GM21529 (cell line): Measurements from ENCODE around the gene PCSK4.
"Not testable (repeated sequence)": the region's sequence is repeated elsewhere in the genome, so short reads cannot be mapped to it uniquely, and the experiment has no call there.

Experiments
- ATAC-seq: cut with Tn5 transposase; IDR thresholded peaks from one replicate; pipeline ENCODE4 v1.9.1; 2021; ENCODE audit not compliant: unreplicated experiment

The PCSK4 gene

GRCh38 chr19:1441677-1442438, 48.3 kb downstream of the PCSK4 start:
- no peak for ATAC-seq

GRCh38 chr19:1441022-1441426, 49.1 kb downstream of the PCSK4 start:
- no peak for ATAC-seq

GRCh38 chr19:1440418-1440801, 49.7 kb downstream of the PCSK4 start:
- no peak for ATAC-seq

GRCh38 chr19:1439525-1440417, 50.4 kb downstream of the PCSK4 start:
- not testable (repeated sequence) for ATAC-seq

GRCh38 chr19:1438933-1439354, 51.2 kb downstream of the PCSK4 start:
- ATAC-seq, result no peak

GRCh38 chr19:1438035-1438932, 51.9 kb downstream of the PCSK4 start, which contains the start of gene RPS15:
Gene RPS15 (plus strand): TSS chr19:1438396. CDS start chr19:1438426, 30 bp downstream.
- peak; percentile 79 for ATAC-seq

DNA sequence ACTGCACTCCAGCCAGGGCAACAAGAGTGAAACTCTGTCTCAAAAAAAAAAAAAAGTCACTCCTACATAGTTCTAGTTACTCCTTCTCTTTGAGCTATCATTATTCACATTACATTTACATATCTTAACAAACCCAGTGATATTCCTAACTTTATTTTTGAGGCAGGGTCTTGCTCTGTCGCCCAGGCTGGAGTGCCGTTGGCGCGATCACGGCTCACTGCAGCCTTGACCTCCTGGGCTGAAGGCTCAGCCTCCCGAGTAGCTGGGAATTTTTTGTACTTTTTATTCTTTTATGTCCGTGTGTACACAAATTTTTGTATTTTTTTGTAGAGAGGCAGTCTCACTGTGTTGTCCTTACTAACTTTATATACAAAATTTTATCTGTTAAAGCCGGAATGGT, 52.5 kb downstream of the PCSK4 start:
- ATAC-seq, result no peak

GRCh38 chr19:1435378-1435989, 54.7 kb downstream of the PCSK4 start:
- ATAC-seq, result no peak

DNA sequence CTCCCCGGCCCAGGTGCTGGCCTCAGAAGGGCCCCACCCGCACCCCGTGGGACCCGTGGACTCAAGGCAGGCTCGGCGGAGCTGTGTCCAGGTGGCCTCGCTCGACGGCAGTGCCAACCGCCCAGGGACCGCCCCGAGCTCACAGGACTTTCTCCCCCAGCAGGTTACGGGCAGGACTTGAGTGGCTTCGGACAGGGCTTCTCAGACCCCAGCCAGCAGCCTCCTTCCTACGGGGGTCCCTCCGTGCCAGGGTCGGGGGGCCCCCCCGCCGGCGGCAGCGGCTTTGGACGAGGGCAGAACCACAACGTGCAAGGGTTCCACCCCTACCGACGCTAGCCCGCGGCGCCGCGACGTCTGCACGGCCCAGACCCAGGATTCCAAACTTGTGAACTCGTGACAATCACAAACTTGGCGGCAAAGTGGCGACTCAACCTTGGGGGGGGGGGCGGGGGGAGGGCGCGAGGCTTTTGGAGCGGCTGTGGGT, 55.5 kb downstream of the PCSK4 start:
- no peak for ATAC-seq

GRCh38 chr19:1434040-1434366, 56.1 kb downstream of the PCSK4 start:
- no peak for ATAC-seq

- ATAC-seq, result no peak
These were observed 56.8 kb downstream of the PCSK4 start for GRCh38 chr19:1433119-1434039.

GRCh38 chr19:1432507-1432887, 57.7 kb downstream of the PCSK4 start:
- no peak for ATAC-seq

GRCh38 chr19:1431759-1432506, 58.2 kb downstream of the PCSK4 start:
- no peak for ATAC-seq
